ENCODE results near the gene IFI6.

GRCh38 chr1:27676410-27676809 is 4.4 kb upstream of the IFI6 start:
- TF ChIP-seq CTCF (IDR thresholded peaks at IDR 0.05; ENCODE audit: low read depth, low read length, poor library complexity, severe bottlenecking) (no peak), EZH2phosphoT487 (IDR thresholded peaks at IDR 0.05; ENCODE audit: borderline replicate concordance, low read length) (no peak)

Data from DOHH2 (cell line).